Lung (tissue), 12 donors: ENCODE measurements around the gene ERMARD. TPM values are rescaled to one million over a fixed set of nuclear protein-coding genes. Genes with fewer than 3 reads are reported as not detected.

Experiments
- ATAC-seq: fragments of 200-7000 bp; cut with Tn5 transposase; one replicate; pipeline ENCODE4 v1.9.1; 2020; ENCODE audit warnings: moderate number of reproducible peaks; ENCODE audit not compliant: insufficient read depth, low FRiP score
- DNase-seq, 3 donors: peaks; one replicate each; pipeline ENCODE4 v3.0.0-alpha.2; 2013 to 2017
- H3K27ac ChIP-seq, 2 donors: one replicate each; pipeline ENCODE4 v1.5.1; 2013; ENCODE audit warnings: mild to moderate bottlenecking in 2 of 2, moderate library complexity in 2 of 2, control low read depth in 1 of 2, inconsistent platforms in 1 of 2, low read depth in 1 of 2, low read length in 1 of 2
- H3K27me3 ChIP-seq, 3 donors: one replicate each; pipeline ENCODE4 v1.5.1; 2013; ENCODE audit warnings: low read length in 2 of 3; ENCODE audit not compliant: control insufficient read depth in 3 of 3, insufficient read depth in 3 of 3
- H3K36me3 ChIP-seq, 4 donors: one replicate each; pipeline ENCODE4 v1.5.1; 2013; ENCODE audit warnings: low read length in 4 of 4, mild to moderate bottlenecking in 1 of 4, moderate library complexity in 1 of 4; ENCODE audit not compliant: control insufficient read depth in 4 of 4, insufficient read depth in 4 of 4
- H3K4me1 ChIP-seq, 5 donors: one replicate each; pipeline ENCODE4 v1.5.1; 2013; ENCODE audit warnings: low read length in 5 of 5, mild to moderate bottlenecking in 2 of 5, moderate library complexity in 1 of 5; ENCODE audit not compliant: control insufficient read depth in 5 of 5, insufficient read depth in 5 of 5
- H3K4me3 ChIP-seq: one replicate; pipeline ENCODE4 v1.5.1; 2013; ENCODE audit warnings: mild to moderate bottlenecking, control low read depth, moderate library complexity
- H3K9ac ChIP-seq, 2 donors: one replicate each; pipeline ENCODE4 v1.5.1; 2013; ENCODE audit warnings: low read length in 2 of 2, control low read depth in 1 of 2; ENCODE audit not compliant: insufficient read depth in 1 of 2
- H3K9me3 ChIP-seq, 4 donors: one replicate each; pipeline ENCODE4 v1.5.1; 2013; ENCODE audit warnings: low read length in 3 of 4, mild to moderate bottlenecking in 1 of 4, moderate library complexity in 1 of 4; ENCODE audit not compliant: control insufficient read depth in 4 of 4, insufficient read depth in 3 of 4
- WGBS, 2 donors: extraction: QIAGEN DNeasy Blood & Tissue Kit; methylation state at CpG; one replicate each; pipeline ENCODE4 v1.1.7; 2013; 5-methylcytosine and 5-hydroxymethylcytosine counted together
- polyA plus RNA-seq, 2 donors: library from polyadenylated mRNA; stranded (reverse); fragments of 200-250 nt; gene quantifications; one replicate each; pipeline ENCODE4 v1.2.1, GENCODE V29; 2013
- total RNA-seq, 2 donors: library from RNA; depleted of rRNA in 1 of 2; stranded (reverse); fragments of >200 nt in 1 of 2; gene quantifications; one replicate each; pipeline ENCODE4 v1.2.1, GENCODE V29; 2014 to 2021
- TF ChIP-seq, protein P1 (sequence below): IDR thresholded peaks from 2 replicates; pipeline ENCODE4 v1.5.1; 2012; ENCODE audit warnings: mild to moderate bottlenecking; ENCODE audit errors: control extremely low read depth, extremely low read depth
- donor health status: control.
- donor health status: control.
- donor health status: Bipolar disorder and iron deficiency.
- donor health status: healthy.
- donor health status: DM: yes; HTN: yes; CAD: no.

ERMARD gene
- total and polyA plus RNA-seq, 4 donors = 18.7 to 55.3 (median 32.9) TPM

DNA sequence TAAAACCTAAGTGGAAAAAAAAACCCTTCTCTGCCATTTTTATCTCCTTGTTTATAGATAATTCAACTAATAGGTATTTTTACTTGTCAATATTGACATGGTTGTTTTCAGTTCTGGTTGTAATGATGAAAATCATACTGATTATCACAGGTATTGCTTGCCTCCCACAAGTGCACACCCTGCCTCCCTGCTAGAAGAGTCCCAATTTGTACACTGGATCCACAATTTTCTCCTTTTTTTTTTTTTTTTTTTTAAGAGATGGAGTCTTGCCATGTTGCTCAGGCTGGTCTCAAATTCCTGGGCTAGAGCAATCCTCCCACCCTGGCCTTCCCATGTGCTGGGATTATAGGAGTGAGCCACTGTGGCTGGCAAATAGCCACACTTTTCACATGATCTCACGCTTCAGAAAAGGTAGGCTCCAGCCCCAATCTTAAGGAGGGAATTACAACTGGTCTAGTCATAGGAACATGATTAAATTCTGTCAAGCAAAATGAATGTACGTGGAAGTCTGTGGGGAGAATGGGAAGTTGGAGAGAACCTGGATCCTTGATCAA lies 12.4 kb upstream of the ERMARD start:
- Histone ChIP-seq H3K9me3 (no peaks in the 10 kb centered on the region), H3K36me3 (no peaks in the 10 kb centered on the region), H3K27ac (no peak overlapping the region), H3K4me1 (no peaks in the 10 kb centered on the region), H3K27me3 (no peaks in the 10 kb centered on the region), H3K4me3 (no peak overlapping the region), H3K9ac (no peak overlapping the region)
- 86 to 94% methylated on average over 2 of the region's 2 CpGs for WGBS, 2 donors
- ATAC-seq (no peak), DNase-seq (peak in 1 of 3 donors; percentile 11)
- TF ChIP-seq, protein P1, sequence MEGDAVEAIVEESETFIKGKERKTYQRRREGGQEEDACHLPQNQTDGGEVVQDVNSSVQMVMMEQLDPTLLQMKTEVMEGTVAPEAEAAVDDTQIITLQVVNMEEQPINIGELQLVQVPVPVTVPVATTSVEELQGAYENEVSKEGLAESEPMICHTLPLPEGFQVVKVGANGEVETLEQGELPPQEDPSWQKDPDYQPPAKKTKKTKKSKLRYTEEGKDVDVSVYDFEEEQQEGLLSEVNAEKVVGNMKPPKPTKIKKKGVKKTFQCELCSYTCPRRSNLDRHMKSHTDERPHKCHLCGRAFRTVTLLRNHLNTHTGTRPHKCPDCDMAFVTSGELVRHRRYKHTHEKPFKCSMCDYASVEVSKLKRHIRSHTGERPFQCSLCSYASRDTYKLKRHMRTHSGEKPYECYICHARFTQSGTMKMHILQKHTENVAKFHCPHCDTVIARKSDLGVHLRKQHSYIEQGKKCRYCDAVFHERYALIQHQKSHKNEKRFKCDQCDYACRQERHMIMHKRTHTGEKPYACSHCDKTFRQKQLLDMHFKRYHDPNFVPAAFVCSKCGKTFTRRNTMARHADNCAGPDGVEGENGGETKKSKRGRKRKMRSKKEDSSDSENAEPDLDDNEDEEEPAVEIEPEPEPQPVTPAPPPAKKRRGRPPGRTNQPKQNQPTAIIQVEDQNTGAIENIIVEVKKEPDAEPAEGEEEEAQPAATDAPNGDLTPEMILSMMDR = no peak

DNA sequence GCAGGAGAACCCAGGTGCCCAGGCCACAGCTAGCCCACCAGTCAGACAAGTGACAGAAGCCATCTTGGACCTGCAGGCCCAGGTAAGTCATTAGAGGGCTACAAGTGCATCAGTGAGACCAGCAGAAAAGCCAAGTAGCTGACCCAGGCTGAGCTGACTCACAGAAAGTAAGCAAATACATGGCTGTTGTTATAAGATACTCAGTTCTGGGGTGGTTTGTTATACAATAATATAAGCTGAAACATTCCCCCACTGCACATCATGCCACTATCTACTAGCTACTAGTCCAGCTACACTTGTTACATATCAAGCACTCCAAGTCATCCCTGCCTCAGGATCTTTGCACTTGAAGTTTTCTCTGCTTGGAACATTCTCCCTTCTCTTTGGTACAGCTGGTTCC lies 10.1 kb upstream of the ERMARD start:
- ATAC-seq (no peak), DNase-seq (no peak)
- H3K27ac ChIP-seq = no peak overlapping the region
- H3K36me3 ChIP-seq = no peaks in the 10 kb centered on the region
- no peaks in the 10 kb centered on the region for H3K27me3 ChIP-seq
- H3K4me1 ChIP-seq = no peaks in the 10 kb centered on the region
- no peak overlapping the region for H3K4me3 ChIP-seq
- H3K9ac ChIP-seq = no peak overlapping the region
- H3K9me3 ChIP-seq = no peaks in the 10 kb centered on the region
- TF ChIP-seq, protein P1 = no peak

DNA sequence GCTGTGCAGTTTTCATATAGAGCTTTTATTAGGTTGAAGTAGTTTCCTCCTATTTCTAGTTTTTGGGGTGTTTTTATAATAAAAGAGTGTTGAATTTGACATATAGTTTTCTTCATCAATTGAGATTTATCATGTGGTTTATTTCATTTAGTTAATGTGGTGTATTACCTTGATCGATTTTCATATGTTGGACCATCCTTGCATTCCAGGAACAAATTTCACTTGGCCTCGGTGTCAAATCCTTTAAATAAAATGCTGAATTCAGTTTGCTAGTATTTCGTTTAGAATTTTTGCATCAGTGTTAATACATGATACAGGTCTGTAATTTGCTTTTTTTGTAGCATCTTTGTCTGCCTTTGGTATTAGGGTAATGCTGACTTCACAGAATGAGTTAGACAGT lies 6.0 kb upstream of the ERMARD start:
- no peak for ATAC-seq
- Histone ChIP-seq H3K9me3 (peaks cover 0 to 2% (median 0%) of the 10 kb centered on the region in 4 donors), H3K36me3 (peaks cover 0 to 1% (median 0%) of the 10 kb centered on the region in 4 donors), H3K9ac (no peak overlapping the region), H3K4me1 (peaks cover 0 to 5% (median 5%) of the 10 kb centered on the region in 5 donors), H3K27me3 (no peaks in the 10 kb centered on the region), H3K27ac (no peak overlapping the region), H3K4me3 (no peak overlapping the region)
- 91 to 95% methylated on average over 3 of the region's 3 CpGs for whole genome bisulfite sequencing, 2 donors
- no peak for DNase-seq
- TF ChIP-seq, protein P1 = no peak

DNA sequence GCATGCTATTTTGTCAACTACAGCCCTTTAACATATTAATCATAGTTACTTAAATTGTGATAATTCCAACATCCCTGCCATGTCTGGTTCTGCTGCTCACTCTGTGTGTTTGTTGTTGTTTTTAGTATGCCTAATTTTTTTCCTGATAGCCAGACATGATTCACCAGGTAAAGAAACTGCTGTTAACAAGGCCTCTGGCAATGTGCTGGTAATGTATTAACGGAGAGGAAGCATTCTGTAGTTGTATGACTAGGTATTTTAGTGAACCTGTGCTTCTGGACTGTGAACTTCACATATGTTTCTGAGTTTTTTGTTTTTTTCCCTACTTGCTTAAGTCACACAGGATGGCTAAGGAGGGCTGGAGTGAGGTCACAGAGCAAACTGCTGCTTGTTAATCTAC lies 4.9 kb upstream of the ERMARD start:
- TF ChIP-seq, protein P1 = no peak
- no peak for ATAC-seq
- H3K27ac ChIP-seq = no peak overlapping the region
- no peaks in the 10 kb centered on the region for H3K27me3 ChIP-seq
- peaks cover 0 to 1% (median 0%) of the 10 kb centered on the region in 4 donors for H3K36me3 ChIP-seq
- H3K4me3 ChIP-seq = no peak overlapping the region
- DNase-seq = no peak
- 96% methylated on average over 1 of the region's 1 CpG for WGBS, 2 donors
- H3K9ac ChIP-seq = no peak overlapping the region
- H3K4me1 ChIP-seq = peaks cover 0 to 11% (median 6%) of the 10 kb centered on the region in 5 donors
- H3K9me3 ChIP-seq = peaks cover 0 to 2% (median 0%) of the 10 kb centered on the region in 4 donors
